HG03135 (cell line): ENCODE measurements around the gene SFTPB.
"Not testable (repeated sequence)": the region's sequence is repeated elsewhere in the genome, so short reads cannot be mapped to it uniquely, and the experiment has no call there.

Source experiments
- ATAC-seq: cut with Tn5 transposase; IDR thresholded peaks from one replicate; pipeline ENCODE4 v1.9.1; 2021; ENCODE audit warnings: mild to moderate bottlenecking, moderate library complexity; ENCODE audit not compliant: unreplicated experiment

Gene SFTPB

DNA sequence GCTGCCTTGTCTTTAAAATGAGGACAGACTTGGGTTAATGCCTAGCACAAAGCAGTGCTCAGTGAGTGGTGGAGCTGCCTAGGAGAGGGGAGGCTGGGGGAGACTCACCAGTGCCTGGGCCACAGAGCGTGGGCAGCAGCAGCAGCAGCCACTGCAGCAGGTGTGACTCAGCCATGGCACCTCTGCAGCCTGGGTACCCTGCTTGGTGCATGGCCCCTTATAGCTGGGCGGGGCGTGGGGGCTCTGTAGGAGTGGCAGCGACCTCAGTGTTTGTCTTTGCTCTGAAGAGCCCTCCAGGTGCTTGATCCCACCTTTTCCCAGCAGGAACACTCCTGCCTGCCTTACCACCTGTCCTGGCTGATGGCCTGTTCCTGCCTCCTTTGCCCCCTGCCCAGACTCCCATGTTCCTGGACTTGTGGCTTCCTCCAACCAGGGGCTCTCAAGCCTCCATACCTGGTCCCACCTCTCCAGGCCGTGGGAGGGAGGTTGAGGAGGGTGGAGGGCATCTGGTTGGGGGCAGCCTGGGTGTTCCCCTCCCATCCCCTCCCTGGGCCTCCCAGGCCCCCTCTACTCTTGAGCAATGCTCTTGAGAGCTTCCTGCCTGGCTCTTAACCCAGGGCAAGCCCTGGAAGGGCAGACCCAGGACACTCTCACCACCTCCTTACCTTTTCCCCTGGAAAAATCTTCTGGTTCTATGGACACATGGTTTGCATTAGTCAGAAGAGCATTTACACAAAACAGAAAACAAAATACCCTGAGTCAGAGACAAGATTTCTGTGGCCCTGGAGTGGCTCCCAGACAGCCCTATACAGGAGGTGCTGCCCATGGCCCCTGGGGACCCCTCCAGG is at the start of gene SFTPB:
SFTPB (minus strand) TSS at position 191 of the 848 bp plus-strand sequence; CDS start at position 175, 16 bp downstream.
- ATAC-seq: no peak

DNA sequence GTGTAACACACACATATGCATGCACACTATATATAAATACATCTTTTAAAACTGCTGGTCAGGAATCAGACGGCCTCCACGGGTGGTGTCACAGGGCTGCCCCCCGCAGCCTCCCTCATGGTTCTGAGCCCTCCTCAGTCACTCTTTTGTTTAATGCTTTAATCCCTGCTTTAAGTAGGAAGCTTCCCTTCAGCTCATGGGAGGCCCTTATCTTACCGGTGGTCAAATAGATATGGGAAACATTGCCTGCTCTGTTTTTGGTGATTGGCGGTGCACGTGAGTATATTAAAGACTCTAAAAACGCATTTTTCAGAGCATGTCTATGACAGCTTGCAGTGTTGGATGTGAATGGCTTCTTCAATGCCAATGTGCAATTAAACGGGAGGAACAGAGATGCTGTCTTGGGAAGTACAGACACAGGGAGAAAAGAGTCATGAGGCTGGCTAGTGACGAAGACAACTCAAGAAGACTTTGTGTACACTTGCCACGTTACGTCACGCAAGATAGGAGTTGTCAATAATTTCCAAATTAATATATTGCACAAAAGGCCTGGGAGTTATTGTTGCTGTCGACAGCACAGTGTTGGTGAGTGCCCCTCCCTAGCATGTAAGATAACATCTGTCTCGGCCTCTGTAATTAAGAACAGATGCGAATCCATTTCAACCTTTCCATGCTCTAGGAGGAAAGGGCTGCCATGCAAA is 49.5 kb upstream of the SFTPB start:
- no peak for ATAC-seq

DNA sequence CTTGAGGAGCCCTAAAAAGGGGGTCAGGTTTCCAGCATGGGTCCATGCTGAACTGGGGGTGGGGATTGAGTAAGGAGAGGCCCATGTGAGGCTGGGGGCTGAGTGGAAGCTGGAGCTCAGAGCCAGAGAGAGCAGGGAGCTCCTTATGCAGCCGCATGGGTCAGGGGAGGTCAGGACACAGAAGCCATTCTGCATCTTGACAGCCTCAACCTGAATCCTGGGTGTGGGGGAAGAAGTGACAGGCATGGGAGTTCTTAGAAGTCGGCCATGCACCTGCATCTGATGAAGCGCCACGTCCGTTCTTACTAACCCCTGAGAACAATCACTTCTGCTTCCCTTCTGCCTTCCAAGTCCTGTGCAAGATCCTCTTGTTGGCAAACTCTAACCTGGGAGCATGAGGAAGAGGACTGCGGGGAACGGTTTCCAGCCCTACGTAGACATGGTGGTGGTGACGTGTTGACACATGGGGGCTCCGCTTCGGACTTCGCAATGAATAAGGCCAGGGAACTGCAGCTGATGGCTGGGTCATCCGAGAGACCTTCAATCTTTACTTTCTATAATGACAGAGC is 48.4 kb upstream of the SFTPB start:
- ATAC-seq: no peak

DNA sequence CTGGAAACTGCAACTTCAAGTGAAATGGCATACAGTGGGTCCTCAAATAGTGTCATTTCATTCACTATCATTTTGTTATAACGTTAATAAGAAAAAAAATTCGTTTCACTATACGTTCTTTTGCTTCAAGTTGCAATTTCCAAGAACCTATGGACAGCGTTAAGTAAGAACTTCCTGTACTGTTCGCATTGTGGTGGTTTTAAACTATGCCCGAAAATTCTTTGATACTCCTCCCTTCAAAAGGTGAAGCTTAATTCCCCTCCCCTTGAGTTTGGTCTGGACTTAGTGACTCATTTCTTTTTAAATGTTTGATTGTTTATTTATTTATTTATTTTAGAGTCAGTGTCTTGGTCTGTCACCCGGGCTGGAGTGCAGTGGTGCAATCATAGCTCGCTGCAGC is 46.8 kb upstream of the SFTPB start:
- ATAC-seq: no peak

DNA sequence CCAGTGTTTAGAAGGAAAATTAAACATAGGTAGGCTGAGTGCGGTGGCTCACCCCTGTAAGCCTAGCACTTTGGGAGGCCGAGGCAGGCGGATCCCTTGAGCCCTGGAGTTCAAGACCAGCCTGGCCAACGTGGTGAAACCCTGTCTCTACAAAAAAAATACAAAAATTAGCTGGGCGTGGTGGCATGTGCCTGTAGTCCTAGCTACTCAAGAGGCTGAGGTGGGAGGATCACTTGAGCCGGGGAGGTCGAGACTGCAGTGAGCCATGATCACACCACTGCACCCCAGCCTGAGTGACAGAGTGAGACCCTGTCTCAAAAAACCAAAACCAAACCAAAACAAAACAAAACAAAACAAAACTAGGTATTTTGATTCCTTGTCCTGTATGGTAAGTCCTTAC is 46.4 kb upstream of the SFTPB start:
- ATAC-seq: not testable (repeated sequence)

DNA sequence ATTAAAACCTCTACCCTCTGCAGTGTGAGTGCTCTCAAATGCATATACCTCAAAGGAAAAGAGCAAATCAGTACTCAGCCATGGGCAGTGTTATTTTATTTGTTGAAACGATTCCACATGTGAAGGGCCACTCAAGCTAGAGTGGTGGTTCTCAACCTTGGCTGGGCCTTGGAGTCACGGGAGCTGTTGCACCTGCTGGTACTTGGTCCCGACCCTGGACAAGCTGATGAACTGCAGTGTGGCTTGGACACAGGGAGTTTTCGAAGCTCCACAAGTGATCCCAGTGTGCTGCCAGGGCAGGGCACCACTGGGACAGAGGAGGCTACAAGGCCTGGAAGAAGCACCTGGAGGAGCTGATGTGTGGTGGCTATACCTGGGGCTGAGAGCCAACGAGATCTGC is 45.8 kb upstream of the SFTPB start:
- ATAC-seq: no peak

DNA sequence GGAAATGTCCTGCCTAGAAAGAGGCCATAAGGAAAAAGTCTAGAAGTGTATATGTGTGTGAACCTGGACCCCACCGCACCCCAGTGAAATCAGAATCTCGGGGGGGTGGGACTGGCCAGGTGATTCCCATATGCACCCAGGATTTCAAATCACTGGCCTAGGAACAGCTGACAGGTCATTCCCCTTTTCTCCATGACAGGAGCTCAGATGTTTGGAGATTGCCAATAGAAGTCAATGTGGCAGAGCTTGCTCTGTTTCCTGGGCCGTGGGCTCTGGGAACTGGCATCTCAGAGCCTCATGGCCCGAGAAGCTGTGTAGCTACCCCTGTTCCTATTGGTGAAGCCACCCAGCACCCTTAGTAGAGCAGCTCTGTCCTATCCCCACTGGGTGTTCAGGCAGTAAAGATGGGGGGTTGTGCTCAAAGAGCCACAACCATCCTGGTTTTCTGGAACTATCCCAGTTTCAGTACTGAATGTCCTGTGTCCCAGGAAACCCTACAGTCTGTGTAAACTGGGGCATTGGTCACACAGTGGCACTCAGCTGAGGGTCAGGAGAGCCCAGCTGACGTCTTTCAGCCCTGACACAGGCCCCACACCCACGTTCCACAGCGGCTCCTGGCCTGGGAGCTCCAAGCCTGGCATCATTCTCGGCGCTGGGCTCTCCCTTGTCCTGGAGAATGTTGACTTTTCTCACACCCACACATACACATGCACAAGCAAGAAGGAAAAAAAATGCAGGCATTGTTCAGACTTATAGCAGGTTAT is 45.0 kb upstream of the SFTPB start:
- ATAC-seq: no peak

DNA sequence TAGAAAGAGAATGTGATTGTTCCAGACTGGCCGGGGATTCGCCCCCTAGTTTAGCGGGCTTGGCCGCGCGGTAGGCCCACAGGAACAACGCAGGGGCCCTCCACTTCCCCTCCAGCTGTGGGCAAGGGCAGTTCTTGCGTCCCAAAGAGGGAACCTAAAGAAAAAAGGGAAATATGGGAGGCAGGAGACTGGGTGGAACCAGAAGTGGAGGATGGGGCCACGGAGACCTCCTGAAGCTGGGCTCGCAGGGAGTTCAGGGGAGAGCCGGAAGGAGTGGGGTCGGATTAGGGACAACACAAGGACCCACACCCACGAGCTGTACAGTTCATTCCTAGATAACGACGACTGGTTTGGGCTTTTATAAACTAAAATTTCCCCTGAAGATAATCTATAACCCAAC is 44.3 kb upstream of the SFTPB start:
- ATAC-seq: no peak

DNA sequence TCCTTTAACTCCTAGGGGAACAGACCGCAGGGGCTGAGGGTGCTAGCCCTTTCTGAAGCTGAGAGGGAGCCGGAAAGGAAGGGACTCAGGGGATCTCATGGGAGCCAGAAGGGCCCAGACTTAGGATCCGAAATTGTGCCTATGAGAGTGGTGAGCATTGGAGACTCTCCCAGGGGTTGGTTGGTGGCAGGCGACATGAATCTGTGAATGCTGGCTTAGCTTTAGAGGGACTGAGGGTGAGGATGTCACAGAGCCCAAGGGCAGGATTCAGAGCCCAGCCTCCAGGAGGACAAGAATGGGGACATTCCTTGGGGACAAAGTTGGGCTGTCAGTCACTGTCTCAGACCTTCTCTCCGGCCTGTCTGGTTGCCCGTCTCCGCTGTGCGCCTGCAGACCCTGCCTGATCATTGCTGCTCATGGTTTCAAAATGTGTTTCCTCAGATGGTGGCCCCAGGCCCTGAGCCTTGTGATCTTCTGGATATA is 43.6 kb upstream of the SFTPB start:
- ATAC-seq: no peak

DNA sequence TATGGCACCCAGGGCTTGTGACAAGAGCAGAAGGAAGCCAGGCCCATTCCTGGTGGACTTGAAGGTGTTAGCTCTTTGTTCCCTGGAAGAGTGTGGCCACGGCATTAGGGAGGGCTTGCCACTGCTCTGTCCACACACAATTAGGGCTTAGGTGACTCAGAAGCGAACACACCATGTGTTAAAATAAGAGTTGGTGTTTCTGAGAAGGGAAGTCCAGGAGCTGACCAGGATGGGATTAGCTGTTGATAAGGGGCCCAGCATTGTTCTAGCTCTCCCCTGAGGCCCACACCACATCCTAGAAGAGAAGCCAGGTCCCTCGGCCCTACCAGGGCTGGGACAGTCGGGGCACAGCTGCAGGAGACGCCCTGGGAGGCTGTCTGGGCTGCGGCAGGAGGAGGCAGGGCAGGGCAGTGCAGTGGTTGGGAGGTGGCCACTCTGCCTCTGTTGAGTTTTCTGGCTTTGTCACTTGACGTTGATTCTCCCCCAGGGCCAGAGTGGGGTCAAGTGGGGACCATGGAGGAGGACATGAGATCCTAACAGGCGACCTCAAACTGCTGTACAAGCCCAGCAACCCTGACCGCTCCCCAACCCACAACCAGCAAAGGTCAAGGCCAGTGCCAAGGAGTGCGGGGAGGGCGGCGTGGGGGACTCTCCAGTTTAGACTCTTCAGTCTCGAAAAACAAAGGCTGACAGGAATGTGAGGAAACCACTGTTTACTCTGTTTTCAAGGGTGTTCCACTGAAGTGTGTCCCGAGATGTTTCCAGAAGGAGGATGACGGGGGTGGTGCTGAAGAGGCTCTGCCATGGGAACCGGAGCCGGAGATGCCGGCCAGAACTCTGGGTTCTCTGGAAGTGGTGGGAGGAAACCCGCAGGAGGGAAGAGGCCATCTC is 42.9 kb upstream of the SFTPB start:
- ATAC-seq: no peak

DNA sequence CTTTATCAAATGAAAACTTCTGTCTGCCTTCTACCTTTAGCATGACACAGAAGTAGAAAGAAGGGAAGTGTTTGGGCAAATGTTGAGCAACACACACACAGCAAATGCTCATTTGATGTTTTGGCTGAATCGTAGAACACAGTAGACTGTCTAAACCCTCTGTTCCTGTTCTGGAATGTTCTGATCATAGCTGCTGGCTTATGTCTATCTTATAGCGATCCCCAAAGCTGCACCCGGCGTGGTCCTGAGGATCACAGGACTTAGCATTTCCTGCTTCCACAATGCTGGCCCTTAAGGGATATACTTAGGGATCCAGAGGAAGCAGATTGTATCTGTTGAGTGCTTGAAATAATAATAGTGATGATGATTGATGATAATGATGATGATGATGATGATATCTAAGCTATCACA is 41.4 kb upstream of the SFTPB start:
- no peak for ATAC-seq

DNA sequence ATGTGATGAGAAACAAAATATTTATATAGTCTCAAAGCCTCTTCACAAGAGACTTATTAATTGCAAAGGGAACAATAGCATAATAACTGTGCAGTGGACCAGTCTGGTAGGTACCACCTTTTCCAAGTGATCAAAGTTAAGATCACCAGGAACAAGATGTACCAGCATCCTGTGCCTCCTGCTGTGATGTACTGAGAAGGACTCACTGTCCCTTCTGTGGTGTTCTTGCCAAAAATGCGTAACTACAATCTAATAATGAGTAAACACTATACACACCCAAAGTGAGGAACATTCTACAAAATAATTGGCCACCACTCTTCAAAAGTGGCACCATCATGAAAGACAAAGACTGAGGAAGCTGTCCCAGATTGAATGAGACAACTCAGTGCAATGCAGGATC is 40.6 kb upstream of the SFTPB start:
- no peak for ATAC-seq

DNA sequence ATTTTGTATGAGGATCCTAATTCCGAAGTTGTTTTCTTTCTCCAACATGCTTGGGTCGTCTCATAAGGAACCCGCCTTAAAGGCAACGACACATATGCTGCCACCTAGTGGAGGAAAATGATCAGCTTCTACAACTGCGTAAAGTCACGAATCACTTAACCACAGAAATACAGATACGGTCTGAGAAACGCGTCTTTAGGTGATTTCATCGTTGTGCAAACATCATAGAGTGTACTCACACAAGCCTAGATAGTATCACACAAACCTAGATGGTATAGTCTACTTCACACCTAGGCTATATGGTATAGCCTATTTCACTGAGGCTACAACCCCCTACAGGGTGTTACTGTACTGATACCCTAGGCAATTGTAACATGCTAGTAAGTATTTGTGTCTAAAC is 39.3 kb upstream of the SFTPB start:
- peak; percentile 56 for ATAC-seq

DNA sequence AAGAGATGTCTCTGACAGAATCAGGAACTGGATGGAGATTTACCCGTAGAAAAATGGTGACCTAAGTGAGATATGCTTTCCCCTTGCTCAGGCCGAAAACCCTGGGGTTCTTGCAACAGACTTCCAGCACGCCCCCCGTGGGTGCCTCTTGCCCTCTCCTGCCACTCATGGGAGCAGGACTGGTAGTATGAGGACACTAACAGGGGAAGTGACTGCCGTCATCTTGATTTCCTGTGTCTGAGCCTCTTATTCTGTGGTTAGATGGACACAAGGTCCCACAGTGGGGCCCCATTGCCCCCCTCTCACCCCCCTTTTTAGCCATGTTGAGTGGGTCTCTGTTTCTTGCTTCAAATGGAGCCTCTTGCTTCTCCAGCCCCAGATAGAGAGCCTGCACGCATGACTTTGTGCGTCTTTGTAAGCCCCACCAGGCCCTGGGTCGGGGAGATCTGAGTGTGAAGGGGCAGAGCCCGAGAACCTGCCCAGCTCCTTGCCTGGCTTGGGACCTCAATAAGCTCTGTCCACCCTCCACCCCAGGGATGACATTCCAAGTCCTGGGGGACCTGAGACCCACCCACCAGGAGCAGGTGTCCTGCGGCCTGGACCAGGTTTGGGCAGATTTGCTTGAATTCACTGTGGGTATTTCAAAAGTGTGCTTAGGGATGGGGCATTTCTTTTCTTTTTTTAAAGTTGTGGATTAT is 38.7 kb upstream of the SFTPB start:
- no peak for ATAC-seq

DNA sequence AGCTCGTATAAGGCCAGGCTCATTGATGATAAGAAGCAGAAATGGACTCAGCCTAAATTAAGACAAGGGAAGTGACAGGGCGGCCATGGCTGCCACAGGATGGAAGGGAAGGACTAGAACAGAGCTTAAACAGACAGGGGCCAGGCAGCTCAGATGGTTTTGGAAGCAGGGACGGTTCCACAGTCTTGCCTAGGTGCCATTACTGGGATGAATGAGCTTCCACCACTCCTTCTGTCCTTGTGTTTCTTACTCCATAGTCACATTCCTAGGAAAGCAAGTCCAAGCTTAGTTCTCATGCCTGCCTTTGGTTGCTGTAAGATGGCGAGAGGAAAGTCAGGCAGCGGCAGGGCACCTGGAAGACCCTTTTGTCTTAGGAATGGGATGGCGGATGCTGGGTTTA is 38.1 kb upstream of the SFTPB start:
- ATAC-seq: no peak

DNA sequence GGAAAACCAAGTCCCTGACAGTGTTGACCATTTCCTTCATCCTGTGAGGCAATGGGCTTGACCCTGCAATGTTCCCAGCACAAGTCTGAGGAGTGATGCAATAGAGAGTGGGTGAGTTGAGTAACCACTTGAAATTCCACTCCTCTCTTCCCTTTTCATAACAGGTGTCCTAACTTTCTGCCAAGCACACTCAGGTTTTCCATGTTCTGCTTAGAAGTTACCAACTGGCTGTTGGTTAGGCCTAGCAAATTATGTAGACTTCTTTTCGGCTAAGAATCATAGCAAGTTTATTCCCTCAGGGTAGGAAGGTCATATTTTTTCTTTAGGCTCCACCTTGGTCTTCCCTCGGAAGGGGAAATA is 37.7 kb upstream of the SFTPB start:
- no peak for ATAC-seq

DNA sequence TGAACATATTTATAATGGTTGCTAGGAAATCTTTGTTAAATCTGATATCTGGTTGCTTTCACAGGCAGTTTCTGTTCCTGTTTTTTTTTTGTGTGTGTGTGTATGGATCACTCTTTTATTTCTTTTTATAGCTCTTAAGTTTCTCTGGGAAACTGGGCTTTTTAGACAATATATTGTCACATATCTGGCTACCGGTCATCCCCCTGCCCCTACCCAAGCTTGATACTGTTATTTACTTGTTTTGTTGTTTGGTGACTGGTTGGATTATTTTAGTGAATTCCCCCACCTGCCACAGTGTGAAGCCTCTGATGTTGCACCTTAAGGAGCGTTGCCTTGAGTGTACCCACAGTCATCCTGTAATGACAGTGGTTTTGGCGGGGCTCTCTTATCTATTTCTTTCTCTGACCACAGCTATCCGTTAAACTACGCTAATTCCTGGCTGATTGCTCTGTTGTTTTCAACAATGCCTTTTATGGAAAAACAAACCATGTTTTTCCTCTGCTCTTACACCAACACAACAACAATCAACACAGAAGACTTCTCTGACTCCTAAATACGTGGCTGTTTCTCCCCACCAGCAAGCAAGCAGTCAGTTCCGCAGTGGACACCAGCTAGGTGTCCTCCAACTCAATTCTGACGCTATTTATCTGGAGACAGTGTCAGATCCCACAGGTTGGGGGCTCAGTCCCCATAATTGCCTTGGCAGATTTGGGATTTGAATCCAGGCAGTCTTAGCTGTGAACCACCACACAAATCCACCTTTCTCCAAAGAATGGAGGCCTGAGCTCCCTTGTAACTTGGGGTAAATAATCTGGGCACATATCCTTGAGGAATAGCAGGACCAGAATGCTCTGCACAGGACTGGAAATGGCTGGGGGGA is 37.0 kb upstream of the SFTPB start:
- ATAC-seq: peak; percentile 47

DNA sequence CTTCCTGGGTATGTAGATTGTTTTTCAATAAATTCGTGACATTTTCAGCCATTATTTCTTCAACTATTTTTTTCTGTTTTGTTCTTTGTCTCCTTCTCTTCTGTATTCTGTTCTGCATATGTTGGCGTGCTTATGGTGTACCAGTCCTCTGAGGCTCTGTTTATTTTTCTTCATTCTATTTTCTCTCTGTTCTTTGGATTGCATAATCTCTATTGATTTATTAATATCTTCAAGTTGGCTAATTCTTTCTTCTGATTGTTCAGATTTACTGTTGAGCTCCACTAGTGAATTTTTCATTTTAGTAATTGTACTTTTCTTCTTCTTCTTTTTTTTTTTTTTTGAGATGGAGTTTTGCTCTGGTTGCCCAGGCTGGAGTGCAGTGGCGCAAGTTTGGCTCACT is 36.0 kb upstream of the SFTPB start:
- ATAC-seq: no peak

DNA sequence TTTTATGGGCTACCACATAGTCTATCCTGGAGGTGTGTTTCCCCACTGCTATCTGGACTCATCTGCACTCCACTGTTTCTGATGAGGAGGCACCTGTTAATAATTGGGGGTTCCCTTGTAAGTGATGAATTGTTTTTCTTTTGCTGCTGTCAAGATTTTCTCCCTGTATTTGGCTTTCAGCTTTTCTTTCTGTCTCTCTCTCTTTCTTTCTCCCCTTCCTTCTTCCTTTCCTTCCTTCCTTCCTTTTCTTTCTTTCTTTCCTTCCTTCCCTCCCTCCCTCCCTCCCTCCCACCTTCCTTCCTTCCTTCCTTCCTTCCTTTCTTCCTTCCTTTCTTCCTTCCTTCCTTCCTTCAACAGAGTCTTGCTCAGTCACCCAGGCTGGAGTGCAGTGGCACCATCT is 35.3 kb upstream of the SFTPB start:
- ATAC-seq: no peak
